Keratinocyte (primary cell): ENCODE results near the gene IFI27L2. TPM values are rescaled to one million over a fixed set of nuclear protein-coding genes. Genes with fewer than 3 reads are reported as not detected.
"Not testable (repeated sequence)": the region's sequence is repeated elsewhere in the genome, so short reads cannot be mapped to it uniquely, and the experiment has no call there.

Experiments used
- DNase-seq: peaks from one replicate; pipeline ENCODE4 v3.0.0-alpha.2; 2011; ENCODE audit warnings: low read depth, missing footprints, low spot score
- FAIRE-seq: peaks from 2 replicates; lab custom pipeline; 2011; peaks lifted over from hg19 to GRCh38; lab: Jason Lieb, UNC
- H2AFZ ChIP-seq: 2 replicates; pipeline ENCODE4 v1.6.0; 2012; ENCODE audit warnings: low read length, control low read depth, inconsistent platforms; ENCODE audit not compliant: control insufficient read depth
- H3K27ac ChIP-seq: 2 replicates; pipeline ENCODE4 v1.5.1; 2011; ENCODE audit warnings: low read length; ENCODE audit not compliant: control insufficient read depth, insufficient read depth
- H3K27me3 ChIP-seq: 3 replicates; pipeline ENCODE4 v1.6.0; 2011; ENCODE audit warnings: low read length; ENCODE audit not compliant: control insufficient read depth, insufficient read depth; ENCODE audit errors: extremely low read depth
- H3K36me3 ChIP-seq, 2 experiments: 2 replicates in 1 of 2; 3 replicates in 1 of 2; pipeline ENCODE4 v1.5.1; 2011; ENCODE audit warnings: low read length in 2 of 2, mild to moderate bottlenecking in 1 of 2; ENCODE audit not compliant: control insufficient read depth in 2 of 2, insufficient read depth in 2 of 2; ENCODE audit errors: extremely low read depth in 1 of 2
- H3K4me1 ChIP-seq: 3 replicates; pipeline ENCODE4 v1.5.1; 2011; ENCODE audit warnings: low read length; ENCODE audit not compliant: control insufficient read depth, insufficient read depth; ENCODE audit errors: extremely low read depth
- H3K4me2 ChIP-seq: 3 replicates; pipeline ENCODE4 v1.6.0; 2011; ENCODE audit warnings: low read depth, low read length; ENCODE audit not compliant: control insufficient read depth, insufficient read depth; ENCODE audit errors: extremely low read depth
- H3K4me3 ChIP-seq, 3 experiments: fragments of 200-600 bp in 1 of 3; sonication (generic) in 1 of 3; 2 replicates in 2 of 3; 3 replicates in 1 of 3; pipeline ENCODE4 v1.5.1; 2011 to 2016; ENCODE audit warnings: low read length in 3 of 3, mild to moderate bottlenecking in 3 of 3, control low read depth in 2 of 3, inconsistent platforms in 1 of 3, low read depth in 1 of 3, mixed read lengths in 1 of 3, mixed run types in 1 of 3, moderate library complexity in 1 of 3; ENCODE audit not compliant: control insufficient read depth in 2 of 3, insufficient read depth in 2 of 3; ENCODE audit errors: extremely low read depth in 1 of 3
- H3K79me2 ChIP-seq: 2 replicates; pipeline ENCODE4 v1.6.0; 2012; ENCODE audit warnings: low read length; ENCODE audit not compliant: control insufficient read depth, insufficient read depth
- H3K9ac ChIP-seq: 3 replicates; pipeline ENCODE4 v1.6.0; 2011; ENCODE audit warnings: low read length; ENCODE audit not compliant: control insufficient read depth, insufficient read depth; ENCODE audit errors: extremely low read depth
- H3K9me1 ChIP-seq: 3 replicates; pipeline ENCODE4 v1.6.0; 2011; ENCODE audit warnings: low read length; ENCODE audit not compliant: control insufficient read depth, insufficient read depth; ENCODE audit errors: extremely low read depth
- H3K9me3 ChIP-seq: 2 replicates; pipeline ENCODE4 v1.5.1; 2012; ENCODE audit warnings: low read depth, low read length; ENCODE audit not compliant: control insufficient read depth
- H4K20me1 ChIP-seq: 3 replicates; pipeline ENCODE4 v1.6.0; 2011; ENCODE audit warnings: low read length; ENCODE audit not compliant: control insufficient read depth, insufficient read depth; ENCODE audit errors: extremely low read depth
- CTCF ChIP-seq, 3 experiments: IDR thresholded peaks in 1 of 3; conservative IDR thresholded peaks in 1 of 3; optimal IDR thresholded peaks in 1 of 3; 2 replicates in 2 of 3; 3 replicates in 1 of 3; pipeline versions ENCODE3 to v1.5.1; 2011; ENCODE audit warnings: low read length in 3 of 3, mild to moderate bottlenecking in 3 of 3, moderate library complexity in 2 of 3, control low read depth in 1 of 3, inconsistent platforms in 1 of 3; ENCODE audit not compliant: insufficient read depth in 2 of 3; ENCODE audit errors: extremely low read depth in 1 of 3
- EZH2 ChIP-seq: IDR thresholded peaks from one replicate; pipeline ENCODE4 v1.6.1; 2012; ENCODE audit warnings: inconsistent platforms, mild to moderate bottlenecking, low read length, moderate library complexity
- dilution Hi-C: fragments of 300-500 bp; cut with MboI; formaldehyde crosslinking; loops from one replicate; pipeline ENCODE4 v1.7.0; 2020; ENCODE audit warnings: low sequenced_read_pairs; ENCODE audit not compliant: extremely low pct_ligation_motif_present
- polyA plus RNA-seq, 5 experiments: library from polyadenylated mRNA; depleted of rRNA in 3 of 5; stranded (reverse) in 3 of 5; stranded (forward) in 1 of 5; unstranded in 1 of 5; fragments of >200 nt; gene quantifications; 1 replicate in 1 of 5; 2 replicates in 3 of 5; 3 replicates in 1 of 5; pipeline versions ENCODE4 v1.2.1 to v1.2.3, GENCODE V29; 2011 to 2012; ENCODE audit warnings: missing spikeins in 2 of 5, low read depth in 1 of 5, low replicate concordance in 1 of 5

IFI27L2 gene
- polyA plus RNA-seq, 1 donor (not counting 4 experiments of a cell fraction or from before 2014, with no cell fraction given) = 67.5 TPM

DNA sequence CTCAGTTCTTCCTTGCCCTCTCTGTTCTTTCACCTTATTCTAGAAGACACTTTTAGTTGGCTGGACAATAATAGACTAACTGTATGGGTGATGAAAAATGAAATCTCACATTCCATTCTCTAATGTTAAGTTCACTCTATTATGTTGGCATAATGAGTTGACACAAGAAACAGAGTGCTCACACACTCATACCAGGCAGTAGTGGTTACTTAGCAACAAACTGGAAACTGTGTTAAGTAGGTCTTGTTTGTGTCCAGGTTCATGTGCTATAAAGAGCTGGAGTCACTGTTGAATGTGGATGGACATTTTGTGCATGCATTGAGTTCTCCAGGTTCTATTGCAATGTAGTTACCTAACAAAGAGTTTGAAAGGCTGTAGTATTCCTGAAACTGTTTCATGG is 27.8 kb upstream of the IFI27L2 start:
- no peaks in the 10 kb centered on the region for H3K79me2 ChIP-seq
- DNase-seq (no peak), FAIRE-seq (no peak)
- H3K36me3 ChIP-seq = no peaks in the 10 kb centered on the region
- H3K27me3 ChIP-seq = no peaks in the 10 kb centered on the region
- no peaks in the 10 kb centered on the region for H3K9me3 ChIP-seq
- H2AFZ ChIP-seq = no peak overlapping the region
- dilution Hi-C loops = no loop called here
- no peaks in the 10 kb centered on the region for H4K20me1 ChIP-seq
- no peak for TF ChIP-seq CTCF (optimal IDR thresholded peaks at IDR 0.05 in 1 of 3, IDR thresholded peaks at IDR 0.05 in 1 of 3, conservative IDR thresholded peaks at IDR 0.05 in 1 of 3; ENCODE audit: extremely low read depth in 1 of 3, insufficient read depth in 2 of 3, low read length in 3 of 3)
- no peak for TF ChIP-seq EZH2
- no peaks in the 10 kb centered on the region for H3K9me1 ChIP-seq
- H3K4me1 ChIP-seq = no peaks in the 10 kb centered on the region
- H3K4me3 ChIP-seq = no peak overlapping the region
- H3K27ac ChIP-seq = no peak overlapping the region
- H3K4me2 ChIP-seq = no peak overlapping the region
- no peak overlapping the region for H3K9ac ChIP-seq

DNA sequence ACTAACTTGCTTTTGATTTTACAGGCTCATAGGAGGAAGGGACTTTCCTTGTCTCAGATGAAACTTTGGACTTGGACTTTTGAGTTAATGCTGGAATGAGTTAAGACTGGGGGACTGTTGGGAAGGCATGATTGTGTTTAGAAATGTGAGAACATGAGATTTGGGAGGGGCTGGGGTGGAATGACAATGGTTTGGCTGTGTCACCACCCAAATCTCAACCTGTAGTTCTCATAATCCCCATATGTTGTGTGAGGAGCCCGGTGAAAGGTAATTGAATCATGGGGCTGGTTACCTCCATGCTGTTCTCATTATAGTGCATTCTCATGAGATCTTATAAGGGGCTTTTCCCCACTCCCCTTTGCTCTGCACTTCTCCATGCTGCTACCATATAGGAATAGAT is 26.7 kb upstream of the IFI27L2 start:
- H3K4me3 ChIP-seq, H3K9me1 ChIP-seq, H2AFZ ChIP-seq, H3K79me2 ChIP-seq, H3K36me3 ChIP-seq, H4K20me1 ChIP-seq, DNase-seq, H3K4me2 ChIP-seq, H3K9me3 ChIP-seq, H3K4me1 ChIP-seq, H3K9ac ChIP-seq, H3K27ac ChIP-seq, H3K27me3 ChIP-seq, dilution Hi-C loops, FAIRE-seq: not testable (repeated sequence)

- Histone ChIP-seq H3K79me2 (no peaks in the 10 kb centered on the region), H3K9me1 (no peaks in the 10 kb centered on the region), H3K4me2 (no peak overlapping the region), H3K36me3 (no peaks in the 10 kb centered on the region), H3K9me3 (no peaks in the 10 kb centered on the region), H3K27me3 (no peaks in the 10 kb centered on the region), H3K27ac (no peak overlapping the region), H3K9ac (no peak overlapping the region), H3K4me3 (no peak overlapping the region), H2AFZ (no peak overlapping the region), H3K4me1 (no peaks in the 10 kb centered on the region), H4K20me1 (no peaks in the 10 kb centered on the region)
- DNase-seq (no peak), FAIRE-seq (no peak)
- dilution Hi-C loops = no loop called here
- TF ChIP-seq CTCF (optimal IDR thresholded peaks at IDR 0.05 in 1 of 3, IDR thresholded peaks at IDR 0.05 in 1 of 3, conservative IDR thresholded peaks at IDR 0.05 in 1 of 3; ENCODE audit: extremely low read depth in 1 of 3, insufficient read depth in 2 of 3, low read length in 3 of 3) (no peak), EZH2 (no peak)
Observed at GRCh38 chr14:94153750-94154342, 24.4 kb upstream of the IFI27L2 start.
